ENCODE data around the gene SGCD. TPM values are rescaled to one million over a fixed set of nuclear protein-coding genes. Genes with fewer than 3 reads are reported as not detected.

SGCD gene
- 1 to 10 TPM in 1 of 5 donors, under 1 TPM in 4; 0.13 to 2.4 (median 0.22) TPM for total RNA-seq
- total RNA-seq (2013) = 0.81 TPM
- 0.08 to 4.8 (median 0.55) reads per million in 29 experiments for total RNA-seq

DNA sequence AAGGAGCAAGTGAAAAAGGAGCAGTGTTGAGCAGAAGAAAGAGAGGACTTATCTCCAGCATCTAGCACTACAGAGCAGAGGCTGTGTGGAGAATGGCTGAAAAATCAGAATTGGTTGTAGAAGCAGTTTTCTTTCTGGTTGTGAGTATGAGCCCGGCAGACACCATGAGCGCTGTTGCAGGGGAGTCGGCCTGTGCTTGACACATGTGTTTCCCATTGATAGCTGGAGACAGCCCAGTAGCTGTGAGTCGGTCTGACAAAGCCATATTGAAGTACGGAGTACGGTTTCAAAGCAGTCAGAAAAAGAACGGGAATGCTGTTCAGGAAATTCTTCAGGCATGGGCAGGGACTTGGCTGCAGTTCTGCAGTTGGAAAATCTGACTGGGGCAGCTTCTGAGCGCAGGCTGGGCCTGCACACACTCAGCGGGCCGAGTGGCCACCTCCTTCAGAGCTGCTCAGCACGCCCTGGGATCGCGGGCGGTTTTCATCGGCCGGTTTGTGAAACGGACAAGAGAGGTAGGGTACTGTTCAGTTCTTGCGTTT is at the start of gene SGCD:
TSS of gene SGCD (plus strand) at position 447 of the 542 bp plus-strand sequence.
- no peaks in the 10 kb centered on the region for H3K9me3 ChIP-seq
- ChIA-PET CTCF (no interaction called here), POLR2A (no interaction called here)
- DNase-seq = no peak
- peaks cover 0 to 7% of the 10 kb centered on the region in 2 experiments for H3K27me3 ChIP-seq (replicated peaks in 1 of 2; ENCODE audit: control insufficient read depth in 2 of 2, extremely low read depth in 1 of 2, insufficient read depth in 2 of 2, low read length in 1 of 2)
- H3K4me1 ChIP-seq (ENCODE audit: control insufficient read depth in 1 of 2, extremely low read depth in 1 of 2, insufficient read depth in 2 of 2, low read length in 2 of 2) = no peaks in the 10 kb centered on the region
- H3K36me3 ChIP-seq (ENCODE audit: control insufficient read depth in 2 of 2, extremely low read depth in 1 of 2, insufficient read depth in 1 of 2, low read length in 1 of 2) = no peaks in the 10 kb centered on the region
- no peak within 1 kb of the TSS for H3K4me3 ChIP-seq (ENCODE audit: control insufficient read depth in 1 of 2, extremely low read depth in 1 of 2, low read length in 1 of 2)
- no peak for ATAC-seq (replicated peaks in 1 of 4)
- H3K27ac ChIP-seq (ENCODE audit: low read length) = no peak within 1 kb of the TSS
- H3K9me3 Mint-ChIP-seq = no peaks in the 10 kb centered on the region
- no peaks in the 10 kb centered on the region for H3K4me1 Mint-ChIP-seq
- H3K4me3 Mint-ChIP-seq = no peak within 1 kb of the TSS
- H3K27me3 Mint-ChIP-seq = peaks cover 5 to 31% of the 10 kb centered on the region in 2 donors
- H3K36me3 Mint-ChIP-seq = no peaks in the 10 kb centered on the region
- WGBS (ENCODE audit: insufficient coverage) = 57% methylated on average over 18 of the region's 18 CpGs
- no peak within 1 kb of the TSS for H3K27ac Mint-ChIP-seq

DNA sequence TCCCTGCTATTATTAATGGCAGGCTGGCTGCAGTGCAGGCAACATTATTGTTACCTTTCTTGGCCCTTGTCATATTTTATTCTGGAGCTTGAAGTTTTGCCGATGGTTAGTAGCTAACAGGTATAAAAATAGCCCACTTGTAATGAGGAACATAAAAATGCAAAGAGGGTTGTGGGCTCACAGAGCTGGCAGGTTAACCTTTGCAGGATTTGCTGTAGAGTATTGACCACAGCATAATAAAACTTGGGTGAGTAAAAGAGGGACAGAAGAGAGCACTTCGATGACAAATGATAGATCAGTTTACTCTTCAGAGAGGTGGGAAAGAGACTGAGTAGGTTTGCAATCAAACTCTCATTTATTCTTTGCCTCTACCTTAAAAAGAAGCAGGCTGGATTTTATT is 49.7 kb upstream of the SGCD start:
- CTCF ChIA-PET = no interaction called here
- DNase-seq (no peak), ATAC-seq (replicated peaks in 1 of 4) (no peak)
- H3K27ac ChIP-seq (ENCODE audit: low read length) = no peak overlapping the region
- H3K27me3 ChIP-seq (replicated peaks in 1 of 2; ENCODE audit: control insufficient read depth in 2 of 2, extremely low read depth in 1 of 2, insufficient read depth in 2 of 2, low read length in 1 of 2) = no peaks in the 10 kb centered on the region
- no peaks in the 10 kb centered on the region for H3K36me3 Mint-ChIP-seq
- H3K4me3 Mint-ChIP-seq = no peak overlapping the region
- H3K4me1 Mint-ChIP-seq = no peaks in the 10 kb centered on the region
- 67% methylated on average over 1 of the region's 2 CpGs for WGBS (ENCODE audit: insufficient coverage)
- no peaks in the 10 kb centered on the region for H3K36me3 ChIP-seq (ENCODE audit: control insufficient read depth in 2 of 2, extremely low read depth in 1 of 2, insufficient read depth in 1 of 2, low read length in 1 of 2)
- no peaks in the 10 kb centered on the region for H3K4me1 ChIP-seq (ENCODE audit: control insufficient read depth in 1 of 2, extremely low read depth in 1 of 2, insufficient read depth in 2 of 2, low read length in 2 of 2)
- POLR2A ChIA-PET = no interaction called here
- H3K27me3 Mint-ChIP-seq = peaks cover 0 to 14% of the 10 kb centered on the region in 2 donors
- H3K4me3 ChIP-seq (ENCODE audit: control insufficient read depth in 1 of 2, extremely low read depth in 1 of 2, low read length in 1 of 2) = no peak overlapping the region
- no peaks in the 10 kb centered on the region for H3K9me3 Mint-ChIP-seq
- H3K9me3 ChIP-seq = no peaks in the 10 kb centered on the region
- no peak overlapping the region for H3K27ac Mint-ChIP-seq

DNA sequence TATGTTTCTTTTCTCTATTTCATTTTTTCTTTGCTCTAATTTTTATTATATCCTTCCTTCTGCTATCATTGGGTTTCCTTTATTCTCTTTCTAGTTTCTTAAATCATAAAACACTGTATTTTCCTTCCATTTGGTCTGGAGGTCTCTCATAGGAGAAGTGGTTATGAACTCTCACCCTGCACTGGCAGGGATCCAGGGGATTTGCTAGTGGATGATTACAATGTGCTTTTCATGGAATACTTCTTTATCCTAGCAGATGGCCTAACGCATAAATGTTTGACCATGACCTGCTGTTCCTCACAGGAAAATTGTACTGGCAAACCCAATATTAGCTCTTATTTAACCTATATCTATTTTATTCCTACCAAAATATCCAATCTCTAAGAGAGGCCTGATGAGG is 31.5 kb upstream of the SGCD start:
- H3K27ac Mint-ChIP-seq = no peak overlapping the region
- H3K27me3 Mint-ChIP-seq = no peaks in the 10 kb centered on the region
- H3K4me1 Mint-ChIP-seq = no peaks in the 10 kb centered on the region
- H3K4me3 Mint-ChIP-seq = no peak overlapping the region
- ATAC-seq (replicated peaks in 1 of 4) = no peak
- Histone ChIP-seq H3K27ac (ENCODE audit: low read length) (no peak overlapping the region), H3K4me1 (ENCODE audit: control insufficient read depth in 1 of 2, extremely low read depth in 1 of 2, insufficient read depth in 2 of 2, low read length in 2 of 2) (no peaks in the 10 kb centered on the region), H3K27me3 (replicated peaks in 1 of 2; ENCODE audit: control insufficient read depth in 2 of 2, extremely low read depth in 1 of 2, insufficient read depth in 2 of 2, low read length in 1 of 2) (no peaks in the 10 kb centered on the region), H3K4me3 (ENCODE audit: control insufficient read depth in 1 of 2, extremely low read depth in 1 of 2, low read length in 1 of 2) (no peak overlapping the region), H3K9me3 (no peaks in the 10 kb centered on the region), H3K36me3 (ENCODE audit: control insufficient read depth in 2 of 2, extremely low read depth in 1 of 2, insufficient read depth in 1 of 2, low read length in 1 of 2) (no peaks in the 10 kb centered on the region)
- H3K36me3 Mint-ChIP-seq = no peaks in the 10 kb centered on the region
- no CpG with 5 or more reads among the region's 1 CpG for WGBS (ENCODE audit: insufficient coverage)
- ChIA-PET CTCF (no interaction called here), POLR2A (no interaction called here)
- DNase-seq = no peak
- H3K9me3 Mint-ChIP-seq = peaks cover 3 to 8% (median 3%) of the 10 kb centered on the region in 3 donors

DNA sequence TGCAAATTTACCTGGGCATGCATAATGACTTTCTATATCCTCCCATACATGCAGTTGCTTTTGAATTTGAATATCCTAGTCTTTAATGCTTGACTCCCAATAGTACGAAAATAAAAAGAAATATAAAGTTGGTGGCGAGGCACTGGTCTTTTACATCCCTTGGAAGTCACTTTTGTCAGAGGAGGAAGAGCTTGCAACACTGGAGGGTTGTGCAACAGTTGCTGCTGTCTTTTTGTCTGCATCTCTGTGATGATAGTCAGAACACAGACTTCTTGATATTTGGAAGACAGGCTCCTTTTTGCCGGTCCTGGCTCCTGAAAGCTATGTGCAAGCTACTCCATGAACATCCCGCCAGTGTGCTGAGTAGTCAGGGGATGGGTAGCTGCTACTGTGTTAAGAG is 16.8 kb upstream of the SGCD start:
- Histone ChIP-seq H3K27me3 (replicated peaks in 1 of 2; ENCODE audit: control insufficient read depth in 2 of 2, extremely low read depth in 1 of 2, insufficient read depth in 2 of 2, low read length in 1 of 2) (no peaks in the 10 kb centered on the region), H3K27ac (ENCODE audit: low read length) (no peak overlapping the region), H3K9me3 (no peaks in the 10 kb centered on the region), H3K36me3 (ENCODE audit: control insufficient read depth in 2 of 2, extremely low read depth in 1 of 2, insufficient read depth in 1 of 2, low read length in 1 of 2) (no peaks in the 10 kb centered on the region), H3K4me1 (ENCODE audit: control insufficient read depth in 1 of 2, extremely low read depth in 1 of 2, insufficient read depth in 2 of 2, low read length in 2 of 2) (no peaks in the 10 kb centered on the region), H3K4me3 (ENCODE audit: control insufficient read depth in 1 of 2, extremely low read depth in 1 of 2, low read length in 1 of 2) (no peak overlapping the region)
- ChIA-PET CTCF (no interaction called here), POLR2A (no interaction called here)
- no peak for ATAC-seq (replicated peaks in 1 of 4)
- H3K9me3 Mint-ChIP-seq = peaks cover 4 to 26% (median 12%) of the 10 kb centered on the region in 3 donors
- no peaks in the 10 kb centered on the region for H3K4me1 Mint-ChIP-seq
- 57% methylated on average over 1 of the region's 4 CpGs for WGBS (ENCODE audit: insufficient coverage)
- no peak overlapping the region for H3K4me3 Mint-ChIP-seq
- H3K36me3 Mint-ChIP-seq = no peaks in the 10 kb centered on the region
- peaks cover 1 to 3% of the 10 kb centered on the region in 2 donors for H3K27me3 Mint-ChIP-seq
- no peak overlapping the region for H3K27ac Mint-ChIP-seq
- no peak for DNase-seq

DNA sequence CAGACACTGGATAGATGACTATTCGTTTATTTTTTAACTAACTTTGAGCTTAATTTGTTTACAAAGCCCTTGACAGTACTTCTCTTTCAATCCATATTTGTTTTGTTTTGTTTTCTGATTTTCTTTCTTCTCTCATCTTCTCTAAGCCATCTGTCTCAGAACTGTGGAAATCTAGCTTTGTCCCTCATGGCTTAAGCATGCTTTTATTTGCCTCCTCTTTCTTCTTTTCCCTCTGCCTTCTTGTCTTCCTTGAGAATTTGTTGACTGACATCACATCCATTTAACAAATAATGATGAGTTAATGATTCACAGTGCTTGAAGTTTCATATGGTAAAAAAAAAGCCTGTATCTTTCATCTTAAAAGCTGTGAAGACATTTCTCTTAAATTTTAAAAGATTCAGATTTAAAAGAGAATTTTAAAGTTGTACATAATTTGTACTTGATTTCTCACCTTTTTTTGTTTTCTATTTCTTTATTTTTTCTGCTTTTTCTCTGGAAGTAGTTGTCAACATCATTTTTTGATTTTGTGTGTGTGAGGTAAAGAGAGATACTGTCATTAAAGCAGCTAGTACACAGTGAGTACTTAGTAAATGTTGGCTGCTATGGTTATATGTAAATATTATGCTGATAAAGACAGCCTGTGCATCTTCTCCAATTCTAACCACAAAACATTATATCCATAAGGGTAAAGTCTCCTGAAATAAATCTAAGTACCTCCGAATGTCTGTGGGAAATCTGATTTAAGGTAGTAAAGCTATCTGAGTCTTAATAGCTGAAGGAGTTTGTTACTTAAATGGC is 13.9 kb upstream of the SGCD start:
- H3K4me3 ChIP-seq (ENCODE audit: control insufficient read depth in 1 of 2, extremely low read depth in 1 of 2, low read length in 1 of 2) = no peak overlapping the region
- DNase-seq (no peak), ATAC-seq (replicated peaks in 1 of 4) (no peak)
- Mint-ChIP-seq H3K27me3 (peaks cover 1 to 3% of the 10 kb centered on the region in 2 donors), H3K36me3 (no peaks in the 10 kb centered on the region), H3K9me3 (peaks cover 3 to 9% (median 4%) of the 10 kb centered on the region in 3 donors), H3K27ac (no peak overlapping the region), H3K4me1 (no peaks in the 10 kb centered on the region), H3K4me3 (no peak overlapping the region)
- ChIA-PET CTCF (no interaction called here), POLR2A (no interaction called here)
- no peaks in the 10 kb centered on the region for H3K9me3 ChIP-seq
- H3K27ac ChIP-seq (ENCODE audit: low read length) = no peak overlapping the region
- no peaks in the 10 kb centered on the region for H3K4me1 ChIP-seq (ENCODE audit: control insufficient read depth in 1 of 2, extremely low read depth in 1 of 2, insufficient read depth in 2 of 2, low read length in 2 of 2)
- H3K27me3 ChIP-seq (replicated peaks in 1 of 2; ENCODE audit: control insufficient read depth in 2 of 2, extremely low read depth in 1 of 2, insufficient read depth in 2 of 2, low read length in 1 of 2) = no peaks in the 10 kb centered on the region
- no peaks in the 10 kb centered on the region for H3K36me3 ChIP-seq (ENCODE audit: control insufficient read depth in 2 of 2, extremely low read depth in 1 of 2, insufficient read depth in 1 of 2, low read length in 1 of 2)
- no CpG with 5 or more reads among the region's 2 CpGs for WGBS (ENCODE audit: insufficient coverage)

DNA sequence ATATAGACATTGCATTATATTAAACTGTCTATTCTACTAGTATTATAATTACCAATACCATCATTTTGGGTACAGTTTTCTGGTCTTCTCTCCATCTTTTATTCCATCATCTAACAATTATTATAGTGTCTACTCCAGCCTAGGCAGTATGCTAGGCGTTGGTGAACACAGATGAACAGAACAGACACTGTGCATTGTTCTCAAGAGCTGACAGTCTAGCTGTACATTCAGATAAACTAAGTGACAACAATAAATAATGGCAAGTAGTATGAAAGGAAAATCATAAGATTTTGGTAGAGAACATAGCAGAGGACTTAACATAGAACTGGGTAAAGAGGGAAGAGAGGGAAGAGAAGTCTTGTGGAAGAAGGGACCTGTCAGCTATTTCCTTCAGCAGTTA is 12.5 kb upstream of the SGCD start:
- Mint-ChIP-seq H3K27ac (no peak overlapping the region), H3K4me1 (no peaks in the 10 kb centered on the region), H3K36me3 (no peaks in the 10 kb centered on the region), H3K4me3 (no peak overlapping the region), H3K27me3 (peaks cover 0 to 3% of the 10 kb centered on the region in 2 donors), H3K9me3 (peaks cover 0 to 5% (median 3%) of the 10 kb centered on the region in 3 donors)
- Histone ChIP-seq H3K27me3 (replicated peaks in 1 of 2; ENCODE audit: control insufficient read depth in 2 of 2, extremely low read depth in 1 of 2, insufficient read depth in 2 of 2, low read length in 1 of 2) (no peaks in the 10 kb centered on the region), H3K27ac (ENCODE audit: low read length) (no peak overlapping the region), H3K36me3 (ENCODE audit: control insufficient read depth in 2 of 2, extremely low read depth in 1 of 2, insufficient read depth in 1 of 2, low read length in 1 of 2) (no peaks in the 10 kb centered on the region), H3K4me3 (ENCODE audit: control insufficient read depth in 1 of 2, extremely low read depth in 1 of 2, low read length in 1 of 2) (no peak overlapping the region), H3K4me1 (ENCODE audit: control insufficient read depth in 1 of 2, extremely low read depth in 1 of 2, insufficient read depth in 2 of 2, low read length in 2 of 2) (no peaks in the 10 kb centered on the region), H3K9me3 (no peaks in the 10 kb centered on the region)
- WGBS (ENCODE audit: insufficient coverage) = no CpG with 5 or more reads among the region's 1 CpG
- ATAC-seq (replicated peaks in 1 of 4) (no peak), DNase-seq (no peak)
- POLR2A ChIA-PET = no interaction called here
- CTCF ChIA-PET = no interaction called here
